ENCODE results near the gene ZSWIM6. TPM values are rescaled to one million over a fixed set of nuclear protein-coding genes. Genes with fewer than 3 reads are reported as not detected.

Gene ZSWIM6
- total and polyA plus RNA-seq, 4 donors = 5.9 to 21.6 (median 13.3) TPM

GRCh38 chr5:61493973-61494372 is 161.9 kb downstream of the ZSWIM6 start:
- Histone ChIP-seq H3K9ac (ENCODE audit: insufficient read depth in 1 of 2, low read length in 2 of 2) (no peak overlapping the region), H3K4me3 (no peak overlapping the region), H3K27ac (ENCODE audit: low read depth in 1 of 2, low read length in 1 of 2) (no peak overlapping the region), H3K27me3 (ENCODE audit: control insufficient read depth in 3 of 3, insufficient read depth in 3 of 3, low read length in 2 of 3) (no peaks in the 10 kb centered on the region), H3K36me3 (ENCODE audit: control insufficient read depth in 4 of 4, insufficient read depth in 4 of 4, low read length in 4 of 4) (peaks cover 0 to 12% (median 5%) of the 10 kb centered on the region in 4 donors), H3K4me1 (ENCODE audit: control insufficient read depth in 5 of 5, insufficient read depth in 5 of 5, low read length in 5 of 5) (peaks cover 0 to 10% (median 0%) of the 10 kb centered on the region in 5 donors), H3K9me3 (ENCODE audit: control insufficient read depth in 4 of 4, insufficient read depth in 3 of 4, low read length in 3 of 4) (no peaks in the 10 kb centered on the region)
- 86% methylated on average over 7 of the region's 7 CpGs for WGBS, 2 donors
- ATAC-seq (ENCODE audit: insufficient read depth, low FRiP score) (no peak), DNase-seq (no peak)
- TF ChIP-seq, protein P1, sequence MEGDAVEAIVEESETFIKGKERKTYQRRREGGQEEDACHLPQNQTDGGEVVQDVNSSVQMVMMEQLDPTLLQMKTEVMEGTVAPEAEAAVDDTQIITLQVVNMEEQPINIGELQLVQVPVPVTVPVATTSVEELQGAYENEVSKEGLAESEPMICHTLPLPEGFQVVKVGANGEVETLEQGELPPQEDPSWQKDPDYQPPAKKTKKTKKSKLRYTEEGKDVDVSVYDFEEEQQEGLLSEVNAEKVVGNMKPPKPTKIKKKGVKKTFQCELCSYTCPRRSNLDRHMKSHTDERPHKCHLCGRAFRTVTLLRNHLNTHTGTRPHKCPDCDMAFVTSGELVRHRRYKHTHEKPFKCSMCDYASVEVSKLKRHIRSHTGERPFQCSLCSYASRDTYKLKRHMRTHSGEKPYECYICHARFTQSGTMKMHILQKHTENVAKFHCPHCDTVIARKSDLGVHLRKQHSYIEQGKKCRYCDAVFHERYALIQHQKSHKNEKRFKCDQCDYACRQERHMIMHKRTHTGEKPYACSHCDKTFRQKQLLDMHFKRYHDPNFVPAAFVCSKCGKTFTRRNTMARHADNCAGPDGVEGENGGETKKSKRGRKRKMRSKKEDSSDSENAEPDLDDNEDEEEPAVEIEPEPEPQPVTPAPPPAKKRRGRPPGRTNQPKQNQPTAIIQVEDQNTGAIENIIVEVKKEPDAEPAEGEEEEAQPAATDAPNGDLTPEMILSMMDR (IDR thresholded peaks at IDR 0.05; ENCODE audit: control extremely low read depth, extremely low read depth) = no peak

GRCh38 chr5:61496446-61496845 is 164.4 kb downstream of the ZSWIM6 start:
- H3K27me3 ChIP-seq (ENCODE audit: control insufficient read depth in 3 of 3, insufficient read depth in 3 of 3, low read length in 2 of 3) = no peaks in the 10 kb centered on the region
- no peak overlapping the region for H3K4me3 ChIP-seq
- no peak overlapping the region for H3K27ac ChIP-seq (ENCODE audit: low read depth in 1 of 2, low read length in 1 of 2)
- no peaks in the 10 kb centered on the region for H3K9me3 ChIP-seq (ENCODE audit: control insufficient read depth in 4 of 4, insufficient read depth in 3 of 4, low read length in 3 of 4)
- WGBS, 2 donors = 93 to 96% methylated on average over 3 of the region's 3 CpGs
- ATAC-seq (ENCODE audit: insufficient read depth, low FRiP score) = no peak
- TF ChIP-seq, protein P1 (IDR thresholded peaks at IDR 0.05; ENCODE audit: control extremely low read depth, extremely low read depth) = no peak
- H3K4me1 ChIP-seq (ENCODE audit: control insufficient read depth in 5 of 5, insufficient read depth in 5 of 5, low read length in 5 of 5) = peaks cover 0 to 10% (median 0%) of the 10 kb centered on the region in 5 donors
- no peak overlapping the region for H3K9ac ChIP-seq (ENCODE audit: insufficient read depth in 1 of 2, low read length in 2 of 2)
- peak in 2 of 3 donors; percentile 11 to 15 for DNase-seq
- H3K36me3 ChIP-seq (ENCODE audit: control insufficient read depth in 4 of 4, insufficient read depth in 4 of 4, low read length in 4 of 4) = peaks cover 0 to 12% (median 5%) of the 10 kb centered on the region in 4 donors

- 74 to 89% methylated on average over 4 of the region's 4 CpGs for WGBS, 2 donors
- TF ChIP-seq, protein P1 (IDR thresholded peaks at IDR 0.05; ENCODE audit: control extremely low read depth, extremely low read depth) = no peak
- no peak overlapping the region for H3K9ac ChIP-seq (ENCODE audit: insufficient read depth in 1 of 2, low read length in 2 of 2)
- H3K27ac ChIP-seq (ENCODE audit: low read depth in 1 of 2, low read length in 1 of 2) = no peak overlapping the region
- no peak overlapping the region for H3K4me3 ChIP-seq
- ATAC-seq (ENCODE audit: insufficient read depth, low FRiP score) (no peak), DNase-seq (peak in 2 of 3 donors; percentile 60 to 77)
- H3K36me3 ChIP-seq (ENCODE audit: control insufficient read depth in 4 of 4, insufficient read depth in 4 of 4, low read length in 4 of 4) = peaks cover 0 to 12% (median 5%) of the 10 kb centered on the region in 4 donors
- no peaks in the 10 kb centered on the region for H3K27me3 ChIP-seq (ENCODE audit: control insufficient read depth in 3 of 3, insufficient read depth in 3 of 3, low read length in 2 of 3)
- H3K9me3 ChIP-seq (ENCODE audit: control insufficient read depth in 4 of 4, insufficient read depth in 3 of 4, low read length in 3 of 4) = no peaks in the 10 kb centered on the region
- H3K4me1 ChIP-seq (ENCODE audit: control insufficient read depth in 5 of 5, insufficient read depth in 5 of 5, low read length in 5 of 5) = peaks cover 0 to 10% (median 0%) of the 10 kb centered on the region in 5 donors
Observed at GRCh38 chr5:61496860-61497259, 164.8 kb downstream of the ZSWIM6 start.

- no peak for ATAC-seq (ENCODE audit: insufficient read depth, low FRiP score)
- no peak overlapping the region for H3K9ac ChIP-seq (ENCODE audit: insufficient read depth in 1 of 2, low read length in 2 of 2)
- H3K27me3 ChIP-seq (ENCODE audit: control insufficient read depth in 3 of 3, insufficient read depth in 3 of 3, low read length in 2 of 3) = no peaks in the 10 kb centered on the region
Observed at GRCh38 chr5:61498121-61498520, 166.1 kb downstream of the ZSWIM6 start.

More at GRCh38 chr5:61498121-61498520, 166.1 kb downstream of the ZSWIM6 start:
- H3K4me1 ChIP-seq (ENCODE audit: control insufficient read depth in 5 of 5, insufficient read depth in 5 of 5, low read length in 5 of 5) = peaks cover 0 to 8% (median 0%) of the 10 kb centered on the region in 5 donors
- H3K36me3 ChIP-seq (ENCODE audit: control insufficient read depth in 4 of 4, insufficient read depth in 4 of 4, low read length in 4 of 4) = peaks cover 0 to 14% (median 5%) of the 10 kb centered on the region in 4 donors
- 92 to 93% methylated on average over 5 of the region's 5 CpGs for WGBS, 2 donors
- H3K9me3 ChIP-seq (ENCODE audit: control insufficient read depth in 4 of 4, insufficient read depth in 3 of 4, low read length in 3 of 4) = no peaks in the 10 kb centered on the region
- DNase-seq = no peak
- H3K4me3 ChIP-seq = no peak overlapping the region
- TF ChIP-seq, protein P1 (IDR thresholded peaks at IDR 0.05; ENCODE audit: control extremely low read depth, extremely low read depth) = no peak
- no peak overlapping the region for H3K27ac ChIP-seq (ENCODE audit: low read depth in 1 of 2, low read length in 1 of 2)

All from lung (tissue), 12 donors.